22Rv1 (cell line): ENCODE data around the gene NSMCE1.

Source experiments
- H3K27ac ChIP-seq: fragments of 450-650 bp; 2 replicates; pipeline ENCODE4 v1.5.1; 2017
- CTCF ChIP-seq: fragments of 450-650 bp; IDR thresholded peaks from 2 replicates; pipeline ENCODE4 v1.5.1; 2017; ENCODE audit warnings: mild to moderate bottlenecking
- ZFX ChIP-seq: fragments of 450-650 bp; IDR thresholded peaks from 2 replicates; pipeline ENCODE4 v1.6.1; 2017; ENCODE audit warnings: antibody characterized with exemption, borderline replicate concordance

The NSMCE1 gene

GRCh38 chr16:27198451-27199234, 69.9 kb downstream of the NSMCE1 start:
- TF ChIP-seq CTCF = no peak
- TF ChIP-seq ZFX = no peak
- H3K27ac ChIP-seq = peak overlapping the region; percentile 50

- TF ChIP-seq CTCF = no peak
- TF ChIP-seq ZFX = no peak
- no peak overlapping the region for H3K27ac ChIP-seq
Observed at GRCh38 chr16:27197004-27197403, 71.6 kb downstream of the NSMCE1 start.

- no peak overlapping the region for H3K27ac ChIP-seq
- TF ChIP-seq CTCF = no peak
- no peak for TF ChIP-seq ZFX
Observed at GRCh38 chr16:27195941-27196595, 72.5 kb downstream of the NSMCE1 start.

GRCh38 chr16:27195076-27195741, 73.4 kb downstream of the NSMCE1 start:
- H3K27ac ChIP-seq = no peak overlapping the region
- TF ChIP-seq CTCF = no peak
- no peak for TF ChIP-seq ZFX

GRCh38 chr16:27193300-27193990, 75.1 kb downstream of the NSMCE1 start:
- TF ChIP-seq ZFX (no peak), CTCF (no peak)
- H3K27ac ChIP-seq = no peak overlapping the region

GRCh38 chr16:27191352-27191924, 77.1 kb downstream of the NSMCE1 start:
- no peak overlapping the region for H3K27ac ChIP-seq
- TF ChIP-seq CTCF (no peak), ZFX (no peak)
